GM19468 (cell line): ENCODE results near the gene MYMX.
"Not testable (repeated sequence)": the region's sequence is repeated elsewhere in the genome, so short reads cannot be mapped to it uniquely, and the experiment has no call there.

Experiments used
- ATAC-seq: cut with Tn5 transposase; IDR thresholded peaks from one replicate; pipeline ENCODE4 v1.9.1; 2021; ENCODE audit warnings: mild to moderate bottlenecking, moderate library complexity, moderate number of reproducible peaks; ENCODE audit not compliant: unreplicated experiment; ENCODE audit errors: extremely low read depth

The MYMX gene

DNA sequence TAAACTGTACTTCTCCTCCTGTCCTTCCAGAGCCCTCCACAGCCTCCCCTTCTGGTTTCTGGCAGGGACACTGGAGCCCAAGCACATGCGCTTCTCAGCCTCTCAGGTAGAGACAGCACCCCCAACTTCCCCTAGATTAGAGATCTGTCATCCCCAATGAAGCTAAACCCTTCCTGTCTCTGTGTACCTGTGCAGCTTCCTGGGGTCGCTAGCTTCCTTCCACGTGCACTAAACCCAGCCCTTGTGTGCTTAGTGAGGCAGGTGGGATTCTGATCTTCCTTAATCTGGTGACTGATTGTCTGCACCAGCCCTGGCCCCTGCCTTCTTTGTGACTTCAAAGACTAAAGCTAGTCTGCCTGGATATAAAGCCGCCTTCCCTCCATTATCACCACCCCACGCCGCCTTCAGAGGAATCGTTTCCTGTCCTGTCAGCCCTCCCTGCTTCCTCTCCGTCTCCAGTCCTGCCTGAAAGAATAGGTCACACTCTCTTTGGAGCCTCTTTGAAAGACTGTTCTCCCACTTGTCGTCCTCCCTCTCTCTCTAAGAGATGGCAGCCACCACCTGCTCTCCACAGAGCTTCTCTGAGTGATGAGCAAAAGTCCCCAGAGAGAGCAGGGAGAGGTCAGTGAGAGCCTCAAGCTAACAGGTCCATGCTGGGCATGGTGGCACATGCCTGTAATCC is 30.6 kb upstream of the MYMX start:
- ATAC-seq = no peak

GRCh38 chr6:44186635-44187025 is 30.1 kb upstream of the MYMX start:
- no peak for ATAC-seq

DNA sequence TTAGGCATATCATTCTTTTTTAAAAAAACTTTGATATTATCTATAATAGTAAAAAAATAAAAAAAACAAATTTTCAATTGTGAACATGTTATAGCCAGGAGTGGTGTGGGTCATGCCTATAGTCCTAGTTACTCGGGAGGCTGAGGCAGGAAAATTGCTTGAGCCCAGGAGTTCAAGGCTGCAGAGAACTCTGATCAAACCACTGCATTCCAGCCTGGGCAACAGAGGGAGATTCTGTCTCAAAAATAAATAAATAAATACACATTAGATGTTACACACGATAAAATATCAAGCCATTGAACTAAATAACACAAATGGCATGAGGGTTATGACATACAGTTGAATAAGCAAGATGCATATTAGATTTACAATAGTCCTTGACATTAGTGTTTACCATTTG is 27.9 kb upstream of the MYMX start:
- ATAC-seq = no peak

DNA sequence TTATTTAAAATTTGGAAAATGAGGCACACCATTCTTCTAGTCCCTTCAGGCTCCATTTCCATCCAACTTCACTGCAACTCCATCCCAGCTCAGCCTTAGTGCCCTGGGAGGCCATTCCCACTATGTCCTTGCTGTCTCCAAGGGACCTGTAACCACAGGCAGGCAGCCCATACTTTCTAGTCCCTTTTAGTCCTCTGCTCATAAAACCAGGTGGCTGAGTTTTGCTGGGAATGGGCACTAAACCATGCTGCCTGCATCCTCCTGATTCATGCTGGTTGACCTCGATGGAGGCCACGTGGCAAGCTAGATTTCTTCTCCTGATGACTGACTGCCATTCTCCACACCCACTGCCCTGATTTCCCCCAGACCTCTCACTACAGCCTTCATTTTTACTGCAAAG is 27.5 kb upstream of the MYMX start:
- ATAC-seq = no peak

DNA sequence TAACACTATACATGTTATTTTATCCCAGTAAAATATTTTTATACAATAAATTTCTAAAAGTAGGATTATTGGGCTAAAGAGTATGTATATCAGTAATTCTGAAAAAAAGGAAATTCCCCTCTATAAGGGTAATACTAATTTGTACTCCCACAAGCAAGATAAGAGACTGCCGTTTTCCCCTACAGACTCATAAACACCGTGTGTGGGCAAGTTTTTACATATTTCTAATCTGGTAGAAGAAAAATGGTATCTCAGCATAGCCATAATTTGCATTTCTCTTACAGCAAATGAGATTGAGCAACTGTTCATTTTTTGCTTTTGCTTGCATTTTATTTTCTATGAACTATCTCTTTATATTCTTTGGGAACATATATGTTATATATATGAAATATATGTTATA is 26.0 kb upstream of the MYMX start:
- no peak for ATAC-seq

GRCh38 chr6:44192428-44193041 is 24.2 kb upstream of the MYMX start:
- no peak for ATAC-seq

- ATAC-seq = no peak
Measured at GRCh38 chr6:44193307-44193910, 23.3 kb upstream of the MYMX start.

DNA sequence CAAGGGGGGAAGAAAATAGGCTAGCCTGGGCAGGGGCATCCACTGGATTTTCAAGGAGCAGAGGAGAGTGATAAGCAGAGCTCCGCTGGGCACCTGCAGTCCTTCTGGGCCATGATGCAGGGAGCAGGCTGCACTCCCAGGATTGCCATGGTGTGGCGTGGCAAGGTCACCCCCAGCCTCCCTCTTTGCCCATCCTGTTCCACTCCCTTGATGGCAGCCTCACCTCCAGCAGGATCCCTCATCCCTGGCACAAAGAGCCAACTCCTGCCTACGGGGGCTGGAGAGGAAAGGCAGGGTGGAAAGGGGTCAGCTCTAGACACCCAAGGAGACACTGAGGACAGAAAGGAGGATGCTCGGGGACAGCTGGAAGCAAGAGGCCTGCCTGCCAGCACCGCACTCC is 22.4 kb upstream of the MYMX start:
- ATAC-seq = no peak

- not testable (repeated sequence) for ATAC-seq
Measured at GRCh38 chr6:44196351-44196750, 20.4 kb upstream of the MYMX start.

DNA sequence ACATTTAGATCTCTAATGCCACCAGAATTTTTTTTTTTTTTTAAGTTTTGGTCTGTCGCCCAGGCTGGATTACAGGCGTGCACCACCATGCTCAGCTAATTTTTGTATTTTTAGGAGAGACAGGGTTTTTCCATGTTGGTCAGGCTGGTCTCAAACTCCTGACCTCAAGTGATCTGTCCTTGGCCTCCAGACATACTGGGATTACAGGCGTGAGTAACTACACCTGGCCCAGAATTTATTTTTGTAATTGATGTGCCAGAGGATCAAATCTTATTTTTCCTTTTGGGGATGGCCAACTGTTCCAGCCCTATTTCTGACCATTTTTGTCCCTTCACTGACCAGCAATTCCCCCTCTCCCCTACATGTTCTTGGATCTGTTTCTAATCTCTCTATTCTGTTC is 18.0 kb upstream of the MYMX start:
- ATAC-seq = no peak

- no peak for ATAC-seq
Measured at GRCh38 chr6:44199883-44200282, 16.8 kb upstream of the MYMX start.

GRCh38 chr6:44201200-44201599 is 15.5 kb upstream of the MYMX start:
- no peak for ATAC-seq

DNA sequence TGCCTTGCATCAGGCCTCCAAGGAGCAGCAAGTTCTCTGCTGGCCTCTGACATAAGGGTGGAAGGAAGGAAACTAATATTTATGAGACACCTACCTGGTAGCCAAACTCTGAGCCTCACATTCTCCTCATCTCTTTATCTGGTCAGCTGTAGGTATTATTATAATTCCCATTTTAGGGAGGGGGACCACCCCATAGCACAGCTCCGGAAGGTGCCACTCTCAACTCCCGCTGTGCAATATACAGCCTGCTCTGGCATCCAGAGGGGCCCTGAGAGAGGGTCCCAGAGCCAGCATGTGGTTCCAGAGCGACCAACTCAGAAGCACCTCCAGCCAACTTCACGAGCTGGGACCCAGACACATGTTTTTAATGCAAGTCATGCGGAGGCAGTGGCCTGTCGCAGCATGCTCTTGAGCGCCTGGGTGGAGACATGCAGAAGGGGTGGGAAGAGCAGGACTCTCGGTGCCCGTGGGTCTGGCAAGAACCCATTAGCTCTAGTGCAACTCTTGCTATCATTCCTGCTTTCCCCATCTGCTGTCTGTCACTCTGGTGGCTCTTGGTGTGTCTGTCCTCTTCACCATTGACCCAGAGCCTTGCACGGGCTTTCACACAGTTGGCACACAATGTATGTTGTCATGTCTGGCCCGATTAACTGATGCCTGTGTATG is 15.0 kb upstream of the MYMX start:
- no peak for ATAC-seq

DNA sequence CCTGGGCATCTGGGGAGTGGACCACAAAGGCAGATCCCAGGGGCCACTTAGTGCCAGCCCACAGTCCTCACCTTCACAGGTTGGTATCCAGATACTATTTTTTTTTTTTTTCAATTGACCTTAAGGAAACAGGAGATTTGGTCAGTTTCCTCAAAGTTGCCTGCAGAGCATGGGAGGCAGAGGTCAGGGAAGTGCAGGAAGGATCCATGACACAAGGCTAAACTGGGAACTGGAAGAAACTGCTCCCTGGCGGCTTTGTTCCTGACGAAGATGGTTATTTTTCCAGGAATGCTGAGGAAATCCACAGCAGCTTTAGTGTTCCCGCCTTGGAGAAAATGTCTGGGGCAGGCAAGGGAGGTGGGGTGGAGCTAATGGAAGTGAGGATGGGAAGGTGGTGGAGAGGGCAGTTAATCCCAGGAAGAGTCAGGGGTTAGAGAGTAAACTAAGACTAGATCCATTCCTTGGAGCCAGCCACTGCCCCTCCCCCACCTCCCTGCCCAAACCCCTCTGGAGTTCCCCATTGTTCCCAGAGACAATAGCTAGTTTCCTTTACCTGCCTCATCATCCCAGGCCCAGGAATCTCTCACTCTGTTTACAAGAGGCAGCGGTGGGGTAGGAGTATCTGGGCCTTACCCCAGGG is 14.3 kb upstream of the MYMX start:
- ATAC-seq = no peak

- no peak for ATAC-seq
Measured at GRCh38 chr6:44202972-44203750, 13.6 kb upstream of the MYMX start.

GRCh38 chr6:44203955-44204354 is 12.8 kb upstream of the MYMX start:
- ATAC-seq = no peak

DNA sequence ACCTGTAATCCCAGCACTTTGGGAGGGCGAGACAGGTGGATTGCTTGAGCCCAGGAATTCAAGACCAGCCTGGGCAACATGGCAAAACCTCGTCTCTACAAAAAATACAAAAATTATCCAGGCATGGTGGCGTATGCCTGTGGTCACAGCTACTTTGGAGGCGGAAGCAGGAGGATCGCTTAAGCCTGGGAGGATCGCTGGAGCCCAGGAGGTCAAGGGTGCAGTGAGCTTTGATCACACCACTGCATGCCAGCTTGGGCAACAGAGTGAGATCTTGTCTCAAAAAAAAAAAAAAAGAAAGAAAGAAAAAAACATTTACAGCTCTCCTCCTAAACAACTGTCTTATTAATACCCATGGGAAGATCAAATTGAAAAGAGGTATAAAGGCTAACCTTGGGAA is 8.8 kb upstream of the MYMX start:
- no peak for ATAC-seq

DNA sequence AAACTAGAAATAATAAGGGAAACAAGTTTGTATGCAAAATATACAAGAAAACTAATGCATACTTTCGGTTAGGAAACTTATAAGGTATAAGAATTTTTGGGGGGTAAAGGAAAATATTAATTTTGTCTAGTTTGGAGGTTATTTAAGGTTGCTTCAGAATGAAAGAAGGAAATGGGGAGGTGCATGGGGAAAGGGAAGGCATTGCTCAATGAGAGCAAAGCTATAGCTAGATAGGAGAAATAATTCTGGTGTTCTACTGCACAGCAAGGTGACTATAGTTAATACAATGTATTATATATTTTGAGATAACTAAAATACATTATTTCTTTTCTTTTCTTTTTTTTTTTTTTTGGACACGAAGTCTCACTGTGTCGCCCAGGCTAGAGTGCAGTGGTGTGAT is 5.4 kb upstream of the MYMX start:
- no peak for ATAC-seq

- ATAC-seq = no peak
Measured at GRCh38 chr6:44214307-44214706, 2.4 kb upstream of the MYMX start.
